ENCODE data around the gene GPAM.
A peak's percentile ranks its signal among the peaks of the same experiment; 100 is the strongest.

Gene GPAM

GRCh38 chr10:112187527-112187926 is 4.0 kb upstream of the GPAM start:
- no peak overlapping the region for H3K4me3 ChIP-seq (ENCODE audit: low read depth, low read length)
- DNase-seq (ENCODE audit: low read depth) = no peak
- TF ChIP-seq, protein P1, sequence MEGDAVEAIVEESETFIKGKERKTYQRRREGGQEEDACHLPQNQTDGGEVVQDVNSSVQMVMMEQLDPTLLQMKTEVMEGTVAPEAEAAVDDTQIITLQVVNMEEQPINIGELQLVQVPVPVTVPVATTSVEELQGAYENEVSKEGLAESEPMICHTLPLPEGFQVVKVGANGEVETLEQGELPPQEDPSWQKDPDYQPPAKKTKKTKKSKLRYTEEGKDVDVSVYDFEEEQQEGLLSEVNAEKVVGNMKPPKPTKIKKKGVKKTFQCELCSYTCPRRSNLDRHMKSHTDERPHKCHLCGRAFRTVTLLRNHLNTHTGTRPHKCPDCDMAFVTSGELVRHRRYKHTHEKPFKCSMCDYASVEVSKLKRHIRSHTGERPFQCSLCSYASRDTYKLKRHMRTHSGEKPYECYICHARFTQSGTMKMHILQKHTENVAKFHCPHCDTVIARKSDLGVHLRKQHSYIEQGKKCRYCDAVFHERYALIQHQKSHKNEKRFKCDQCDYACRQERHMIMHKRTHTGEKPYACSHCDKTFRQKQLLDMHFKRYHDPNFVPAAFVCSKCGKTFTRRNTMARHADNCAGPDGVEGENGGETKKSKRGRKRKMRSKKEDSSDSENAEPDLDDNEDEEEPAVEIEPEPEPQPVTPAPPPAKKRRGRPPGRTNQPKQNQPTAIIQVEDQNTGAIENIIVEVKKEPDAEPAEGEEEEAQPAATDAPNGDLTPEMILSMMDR (IDR thresholded peaks at IDR 0.05; ENCODE audit: low read depth, low read length, missing control alignments) = no peak
- in situ Hi-C loops (cut with HindIII; ENCODE audit: low sequenced_read_pairs) = no loop called here

- H3K4me3 ChIP-seq (ENCODE audit: low read depth, low read length) = no peak overlapping the region
- DNase-seq (ENCODE audit: low read depth) = no peak
- in situ Hi-C loops (cut with HindIII; ENCODE audit: low sequenced_read_pairs) = no loop called here
- TF ChIP-seq, protein P1 (IDR thresholded peaks at IDR 0.05; ENCODE audit: low read depth, low read length, missing control alignments) = no peak
These were observed 2.4 kb upstream of the GPAM start for GRCh38 chr10:112185959-112186358.

DNA sequence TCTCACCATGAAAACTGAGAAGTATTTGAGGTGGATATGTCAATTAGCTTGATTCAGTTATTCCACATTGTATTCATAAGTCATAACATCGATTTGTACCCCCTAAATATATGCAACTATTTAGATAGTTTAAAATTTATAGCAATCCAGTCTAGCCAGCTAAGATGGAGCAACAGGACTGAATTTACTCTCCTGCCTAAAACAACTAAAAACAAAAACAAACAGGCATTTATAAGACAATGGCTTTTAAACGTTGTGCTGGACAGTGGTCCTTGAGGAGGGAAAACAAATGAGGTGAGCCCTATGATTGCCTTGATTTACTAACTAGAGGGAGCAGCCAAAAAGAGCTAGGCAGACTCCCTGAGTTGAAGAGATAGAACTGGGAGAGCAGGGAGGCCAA is 814 bp upstream of the GPAM start:
- in situ Hi-C loops (cut with HindIII; ENCODE audit: low sequenced_read_pairs) = no loop called here
- TF ChIP-seq, protein P1 (IDR thresholded peaks at IDR 0.05; ENCODE audit: low read depth, low read length, missing control alignments) = no peak
- no peak overlapping the region for H3K4me3 ChIP-seq (ENCODE audit: low read depth, low read length)
- DNase-seq (ENCODE audit: low read depth) = no peak

- TF ChIP-seq, protein P1 (IDR thresholded peaks at IDR 0.05; ENCODE audit: low read depth, low read length, missing control alignments) = no peak
- in situ Hi-C loops (cut with HindIII; ENCODE audit: low sequenced_read_pairs) = no loop called here
- peak overlapping the region; percentile 85 for H3K4me3 ChIP-seq (ENCODE audit: low read depth, low read length)
- no peak for DNase-seq (ENCODE audit: low read depth)
These were observed 447 bp upstream of the GPAM start for GRCh38 chr10:112184052-112184371.

- TF ChIP-seq, protein P1 (IDR thresholded peaks at IDR 0.05; ENCODE audit: low read depth, low read length, missing control alignments) = no peak
- DNase-seq (ENCODE audit: low read depth) = no peak
- in situ Hi-C loops (cut with HindIII; ENCODE audit: low sequenced_read_pairs) = no loop called here
- peak overlapping the region; percentile 85 for H3K4me3 ChIP-seq (ENCODE audit: low read depth, low read length)
These were observed 709 bp downstream of the GPAM start for GRCh38 chr10:112182784-112183328.

DNA sequence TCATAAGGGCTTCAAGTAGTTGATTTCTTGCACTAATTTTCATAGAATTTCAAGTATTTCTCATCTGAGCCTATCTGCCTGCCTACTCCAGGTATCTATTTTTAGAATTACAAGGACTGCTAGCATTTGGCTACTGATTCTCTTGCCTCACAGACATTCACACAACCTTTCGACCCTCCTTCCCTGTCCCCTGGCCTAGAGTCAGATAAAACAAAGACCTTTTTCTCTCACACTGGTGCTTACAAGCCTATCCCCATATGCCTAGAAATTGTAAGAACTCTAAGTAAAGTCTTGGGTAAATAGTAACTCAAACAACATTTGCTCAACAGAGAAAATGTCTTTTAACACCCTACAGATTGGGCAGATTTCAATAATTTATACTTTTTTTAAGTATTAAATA is 6.3 kb downstream of the GPAM start:
- H3K4me3 ChIP-seq (ENCODE audit: low read depth, low read length) = no peak overlapping the region
- in situ Hi-C loops (cut with HindIII; ENCODE audit: low sequenced_read_pairs) = no loop called here
- TF ChIP-seq, protein P1 (IDR thresholded peaks at IDR 0.05; ENCODE audit: low read depth, low read length, missing control alignments) = no peak
- DNase-seq (ENCODE audit: low read depth) = no peak

DNA sequence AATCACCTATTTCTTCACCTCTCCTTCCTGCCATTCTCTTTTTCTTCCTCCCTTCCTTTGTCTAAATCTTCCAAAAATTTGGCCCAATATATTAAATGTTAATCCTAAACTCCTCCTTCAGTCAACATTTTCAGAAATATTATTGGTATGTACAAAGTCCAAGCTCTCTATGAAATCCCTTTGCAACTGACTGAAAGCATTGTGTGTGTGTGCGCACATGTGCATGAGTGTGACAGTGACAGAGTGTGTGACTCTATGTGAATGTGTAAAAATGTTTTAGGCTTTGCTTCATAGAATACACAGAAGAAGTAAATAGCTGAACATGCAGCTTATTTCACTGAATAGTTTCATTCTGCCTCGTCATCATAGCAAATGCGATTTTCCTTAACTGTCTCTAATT is 7.0 kb downstream of the GPAM start:
- no peak overlapping the region for H3K4me3 ChIP-seq (ENCODE audit: low read depth, low read length)
- TF ChIP-seq, protein P1 (IDR thresholded peaks at IDR 0.05; ENCODE audit: low read depth, low read length, missing control alignments) = no peak
- DNase-seq (ENCODE audit: low read depth) = no peak
- in situ Hi-C loops (cut with HindIII; ENCODE audit: low sequenced_read_pairs) = no loop called here

Measured in astrocyte of the cerebellum (primary cell).